ENCODE results near the gene TAF10. TPM values are rescaled to one million over a fixed set of nuclear protein-coding genes. Genes with fewer than 3 reads are reported as not detected.

The TAF10 gene
- total and polyA plus RNA-seq, 2 of the 13 experiments (the other 11 are each of a cell fraction or from before 2014, with no cell fraction given) = 71.3 to 134 TPM

- no TSS peak for BruUV-seq (replicated peaks)
- intact Hi-C loops (cut with micrococcal nuclease; ENCODE audit: unreplicated experiment) (no loop called here), in situ Hi-C loops (cut with HindIII; ENCODE audit: extremely low pct_ligation_motif_present, low pct_unique_long_range_greater_than_20kb) (no loop called here)
- H3K36me3 ChIP-seq (replicated peaks in 1 of 2; ENCODE audit: control insufficient read depth in 1 of 2, insufficient read depth in 2 of 2, low read length in 2 of 2) = peaks cover 0 to under 1% of the 10 kb centered on the region in 2 experiments; a peak in 1 of 5 replicates
- no peaks in the 10 kb centered on the region for H3K79me2 ChIP-seq (ENCODE audit: insufficient read depth, low read length)
- no peak overlapping the region for H3K9ac ChIP-seq (ENCODE audit: insufficient read depth, low read depth, low read length)
- H2AFZ ChIP-seq (ENCODE audit: low read length) = no peak overlapping the region
- no peaks in the 10 kb centered on the region for H3K27me3 ChIP-seq (ENCODE audit: control insufficient read depth in 1 of 2, insufficient read depth in 2 of 2, low read length in 2 of 2)
- no peaks in the 10 kb centered on the region for H3K4me1 ChIP-seq (ENCODE audit: insufficient read depth, low read length)
- H3K4me3 ChIP-seq (replicated peaks in 1 of 3; ENCODE audit: insufficient read depth in 1 of 3, low read depth in 2 of 3, low read length in 3 of 3) = no peak overlapping the region
- ATAC-seq = no peak; the same call in 1 of the 3 replicates
- H3K27ac ChIP-seq (ENCODE audit: extremely low read length, insufficient read depth, low read length) = no peak overlapping the region
- POLR2A ChIA-PET = no interaction called here
- H4K20me1 ChIP-seq (ENCODE audit: insufficient read depth, low read length) = no peaks in the 10 kb centered on the region
- FAIRE-seq = no peak
- TF ChIP-seq ZBTB37 (CRISPR knock-in tag; IDR thresholded peaks at IDR 0.05) (no peak), AGO2 (optimal IDR thresholded peaks at IDR 0.05; ENCODE audit: low read depth, low read length) (peak; percentile 44)
- no peak for DNase-seq (ENCODE audit: low spot score)
- peaks cover 17% of the 10 kb centered on the region for H3K9me3 ChIP-seq (ENCODE audit: low read length)
- H3K4me2 ChIP-seq (ENCODE audit: low read depth, low read length) = no peak overlapping the region
- CTCF ChIA-PET (ENCODE audit: low intra/inter-chr PET ratio, low total read pairs) = no interaction called here
- 95% methylated on average over 12 of the region's 25 CpGs for WGBS (ENCODE audit: low lambda C conversion rate)
Measured at GRCh38 chr11:6586434-6587359, 25.3 kb downstream of the TAF10 start.

DNA sequence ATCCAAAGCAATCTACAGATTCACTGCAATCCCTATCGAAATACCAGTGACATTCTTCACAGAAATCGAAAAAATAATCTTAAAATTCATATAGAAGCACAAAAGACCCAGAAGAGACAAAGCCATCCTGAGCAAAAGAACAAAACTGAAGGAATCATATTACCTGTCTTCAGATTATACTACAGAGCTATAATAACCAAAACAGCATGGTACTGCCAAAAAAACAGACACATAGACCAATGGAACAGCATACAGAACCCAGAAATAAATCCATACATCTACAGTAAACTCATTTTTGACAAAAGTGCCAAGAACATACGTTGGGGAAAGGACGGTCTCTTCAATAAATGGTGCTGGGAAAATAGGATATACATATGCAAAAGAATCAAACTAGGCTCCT lies 27.5 kb downstream of the TAF10 start:
- no peak overlapping the region for H3K27ac ChIP-seq (ENCODE audit: extremely low read length, insufficient read depth, low read length)
- no peak for DNase-seq (ENCODE audit: low spot score)
- H3K9me3 ChIP-seq (ENCODE audit: low read length) = peaks cover 17% of the 10 kb centered on the region
- H3K27me3 ChIP-seq (ENCODE audit: control insufficient read depth in 1 of 2, insufficient read depth in 2 of 2, low read length in 2 of 2) = no peaks in the 10 kb centered on the region
- ATAC-seq = no peak
- 77% methylated on average over 4 of the region's 4 CpGs for WGBS (ENCODE audit: low lambda C conversion rate)
- CTCF ChIA-PET (ENCODE audit: low intra/inter-chr PET ratio, low total read pairs) = no interaction called here
- no peaks in the 10 kb centered on the region for H4K20me1 ChIP-seq (ENCODE audit: insufficient read depth, low read length)
- POLR2A ChIA-PET = no interaction called here
- no peak overlapping the region for H3K4me3 ChIP-seq (replicated peaks in 1 of 3; ENCODE audit: insufficient read depth in 1 of 3, low read depth in 2 of 3, low read length in 3 of 3)
- intact Hi-C loops (cut with micrococcal nuclease; ENCODE audit: unreplicated experiment) (no loop called here), in situ Hi-C loops (cut with HindIII; ENCODE audit: extremely low pct_ligation_motif_present, low pct_unique_long_range_greater_than_20kb) (no loop called here)
- no peaks in the 10 kb centered on the region for H3K4me1 ChIP-seq (ENCODE audit: insufficient read depth, low read length)
- no TSS peak for BruUV-seq (replicated peaks)
- H3K36me3 ChIP-seq (replicated peaks in 1 of 2; ENCODE audit: control insufficient read depth in 1 of 2, insufficient read depth in 2 of 2, low read length in 2 of 2) = no peaks in the 10 kb centered on the region
- TF ChIP-seq ZSCAN30 (CRISPR knock-in tag; IDR thresholded peaks at IDR 0.05) (no peak), NFE2L1 (CRISPR knock-in tag; IDR thresholded peaks at IDR 0.05; ENCODE audit: borderline replicate concordance) (no peak), ZNF224 (CRISPR knock-in tag; IDR thresholded peaks at IDR 0.05) (no peak), CREBL2 (CRISPR knock-in tag; IDR thresholded peaks at IDR 0.05; ENCODE audit: borderline replicate concordance) (no peak), ARID5B (CRISPR knock-in tag; IDR thresholded peaks at IDR 0.05) (no peak)
- H3K4me2 ChIP-seq (ENCODE audit: low read depth, low read length) = no peak overlapping the region
- no peak overlapping the region for H2AFZ ChIP-seq (ENCODE audit: low read length)
- no peaks in the 10 kb centered on the region for H3K79me2 ChIP-seq (ENCODE audit: insufficient read depth, low read length)
- FAIRE-seq = no peak
- H3K9ac ChIP-seq (ENCODE audit: insufficient read depth, low read depth, low read length) = no peak overlapping the region

All from HepG2 (cell line).